NCI-H2227 treated with DMSO at 0.1 percent for 48 hours (cell line): Measurements from ENCODE around the gene LAMC3.
"Not testable (repeated sequence)": the region's sequence is repeated elsewhere in the genome, so short reads cannot be mapped to it uniquely, and the experiment has no call there.

Experiments
- DNase-seq: peaks from one replicate; lab custom pipeline; 2025; lab: John Stamatoyannopoulos, UW

Gene LAMC3

GRCh38 chr9:131028931-131029573, 20.1 kb downstream of the LAMC3 start:
- no peak for DNase-seq

GRCh38 chr9:131029574-131029952, 20.6 kb downstream of the LAMC3 start:
- no peak for DNase-seq

- no peak for DNase-seq
Measured at GRCh38 chr9:131030239-131031004, 21.4 kb downstream of the LAMC3 start.

- no peak for DNase-seq
Measured at GRCh38 chr9:131031005-131031641, 22.1 kb downstream of the LAMC3 start.

- no peak for DNase-seq
Measured at GRCh38 chr9:131031642-131032005, 22.6 kb downstream of the LAMC3 start.

GRCh38 chr9:131032384-131032783, 23.4 kb downstream of the LAMC3 start:
- no peak for DNase-seq

GRCh38 chr9:131033269-131034224, 24.6 kb downstream of the LAMC3 start:
- no peak for DNase-seq

GRCh38 chr9:131034268-131034667, 25.3 kb downstream of the LAMC3 start:
- no peak for DNase-seq

GRCh38 chr9:131034749-131035148, 25.8 kb downstream of the LAMC3 start:
- DNase-seq = not testable (repeated sequence)

- no peak for DNase-seq
Measured at GRCh38 chr9:131035548-131035947, 26.6 kb downstream of the LAMC3 start.

- DNase-seq = no peak
Measured at GRCh38 chr9:131036071-131036470, 27.1 kb downstream of the LAMC3 start.

GRCh38 chr9:131036529-131037334, 27.8 kb downstream of the LAMC3 start:
- no peak for DNase-seq

- DNase-seq = no peak
Measured at GRCh38 chr9:131037335-131038255, 28.6 kb downstream of the LAMC3 start.

- DNase-seq = no peak
Measured at GRCh38 chr9:131038256-131039128, 29.5 kb downstream of the LAMC3 start.

- DNase-seq = no peak
Measured at GRCh38 chr9:131039129-131039954, 30.4 kb downstream of the LAMC3 start.

- no peak for DNase-seq
Measured at GRCh38 chr9:131042666-131043065, 33.7 kb downstream of the LAMC3 start.

- DNase-seq = no peak
Measured at GRCh38 chr9:131043087-131043486, 34.1 kb downstream of the LAMC3 start.

GRCh38 chr9:131043646-131044045, 34.7 kb downstream of the LAMC3 start:
- no peak for DNase-seq
